Measurements from ENCODE around the gene LRP1B.

The LRP1B gene

GRCh38 chr2:142037744-142038143 lies 93.1 kb downstream of the LRP1B start:
- no peak for DNase-seq

DNA sequence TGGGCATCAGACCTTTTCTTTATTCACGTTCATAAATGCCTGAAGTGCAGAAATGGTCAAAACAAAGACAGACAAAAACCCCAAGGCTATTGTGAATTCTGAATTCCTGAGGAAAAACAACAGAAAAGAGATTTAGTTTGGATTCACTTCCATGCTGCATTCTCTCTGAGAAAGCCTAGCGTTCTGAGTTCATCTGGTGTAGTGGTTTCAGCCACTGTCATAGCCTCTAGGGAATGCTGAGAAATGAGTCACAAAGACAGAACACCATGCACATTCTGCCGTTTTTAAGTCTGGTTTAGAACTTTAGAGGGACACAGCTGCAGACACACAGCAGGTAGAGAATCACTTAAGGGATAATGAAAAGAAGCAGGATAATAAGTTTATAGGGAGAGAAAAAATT lies 93.8 kb downstream of the LRP1B start:
- DNase-seq = no peak

- no peak for DNase-seq
Observed at GRCh38 chr2:142033393-142033792, 97.4 kb downstream of the LRP1B start.

DNA sequence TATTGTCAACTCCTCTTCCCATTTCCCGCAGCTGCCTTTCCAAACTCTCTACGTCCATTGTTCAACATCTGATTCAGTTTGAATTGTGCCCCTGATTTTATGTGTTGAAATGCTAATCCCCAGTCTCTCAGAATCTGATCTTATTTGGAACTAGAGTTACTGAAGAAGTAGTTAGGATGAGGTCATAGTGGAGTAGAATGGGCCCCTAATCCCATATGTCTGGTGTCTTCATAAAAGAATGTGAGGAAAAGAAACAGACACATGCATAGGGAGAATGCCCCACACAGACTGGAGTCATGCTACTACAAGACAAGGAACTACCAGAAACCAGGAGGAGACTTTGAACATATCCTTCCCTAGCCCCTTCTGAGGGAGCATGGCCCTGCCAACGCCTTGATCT lies 99.2 kb downstream of the LRP1B start:
- no peak for DNase-seq

GRCh38 chr2:142030735-142031134 lies 100.1 kb downstream of the LRP1B start:
- DNase-seq = no peak

DNA sequence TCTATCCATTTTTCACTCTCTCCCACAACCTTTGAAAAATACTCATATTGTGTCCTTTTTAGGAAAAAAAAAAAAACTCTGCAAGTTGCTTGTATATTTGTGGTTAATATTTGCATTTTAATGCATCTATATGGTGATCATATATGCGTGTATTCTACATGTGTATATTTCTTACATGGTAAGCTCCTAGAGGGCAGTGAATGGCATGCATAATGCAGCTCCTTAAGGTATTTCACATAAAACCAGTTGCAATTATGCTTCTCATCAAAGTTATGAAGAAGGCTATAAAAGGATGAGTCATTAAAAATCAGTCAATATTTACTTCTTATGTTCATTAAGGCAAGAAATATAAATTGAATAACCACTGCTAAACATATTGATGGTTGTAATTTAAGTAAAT lies 100.8 kb downstream of the LRP1B start:
- DNase-seq = no peak

DNA sequence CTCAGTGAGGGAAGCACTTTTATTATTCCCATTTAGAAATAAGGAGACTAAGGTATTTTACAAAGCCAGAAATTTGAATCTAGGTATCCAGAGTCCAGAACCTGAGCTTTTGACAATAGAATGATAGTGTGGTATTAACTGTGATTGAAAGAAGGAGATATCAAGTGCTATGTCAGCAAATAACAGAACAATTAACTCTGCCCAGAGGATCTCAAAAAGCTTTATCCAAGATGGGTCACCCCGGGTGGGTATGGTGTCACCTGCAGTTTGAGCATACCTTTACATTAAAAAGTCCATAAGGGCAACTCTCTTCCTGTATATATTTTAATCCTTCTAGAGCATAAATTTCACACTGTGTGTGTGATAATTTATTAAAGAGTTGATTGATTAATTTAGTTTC lies 105.4 kb downstream of the LRP1B start:
- DNase-seq = no peak

DNA sequence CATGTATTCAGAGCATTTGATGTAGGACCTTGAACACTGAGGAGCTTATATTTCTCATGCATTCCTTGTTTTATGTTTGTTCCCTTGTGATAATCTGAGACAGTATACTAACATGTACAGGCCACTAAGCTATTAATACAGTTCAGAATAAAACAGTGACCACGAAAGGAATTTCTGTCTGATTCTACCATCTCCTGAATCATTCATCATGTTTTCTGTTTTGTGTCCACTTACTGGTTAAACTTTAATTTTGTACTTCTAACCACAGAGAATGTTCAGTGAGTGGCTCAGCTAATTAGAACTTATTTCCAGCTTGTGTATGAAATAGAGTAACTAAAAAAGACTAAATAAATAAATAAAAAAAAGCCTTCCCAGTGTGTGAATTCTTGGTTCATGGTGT lies 110.4 kb downstream of the LRP1B start:
- no peak for DNase-seq

- DNase-seq = no peak
Observed at GRCh38 chr2:142014536-142014935, 116.3 kb downstream of the LRP1B start.

- no peak for DNase-seq
Observed at GRCh38 chr2:142012797-142013196, 118.0 kb downstream of the LRP1B start.

DNA sequence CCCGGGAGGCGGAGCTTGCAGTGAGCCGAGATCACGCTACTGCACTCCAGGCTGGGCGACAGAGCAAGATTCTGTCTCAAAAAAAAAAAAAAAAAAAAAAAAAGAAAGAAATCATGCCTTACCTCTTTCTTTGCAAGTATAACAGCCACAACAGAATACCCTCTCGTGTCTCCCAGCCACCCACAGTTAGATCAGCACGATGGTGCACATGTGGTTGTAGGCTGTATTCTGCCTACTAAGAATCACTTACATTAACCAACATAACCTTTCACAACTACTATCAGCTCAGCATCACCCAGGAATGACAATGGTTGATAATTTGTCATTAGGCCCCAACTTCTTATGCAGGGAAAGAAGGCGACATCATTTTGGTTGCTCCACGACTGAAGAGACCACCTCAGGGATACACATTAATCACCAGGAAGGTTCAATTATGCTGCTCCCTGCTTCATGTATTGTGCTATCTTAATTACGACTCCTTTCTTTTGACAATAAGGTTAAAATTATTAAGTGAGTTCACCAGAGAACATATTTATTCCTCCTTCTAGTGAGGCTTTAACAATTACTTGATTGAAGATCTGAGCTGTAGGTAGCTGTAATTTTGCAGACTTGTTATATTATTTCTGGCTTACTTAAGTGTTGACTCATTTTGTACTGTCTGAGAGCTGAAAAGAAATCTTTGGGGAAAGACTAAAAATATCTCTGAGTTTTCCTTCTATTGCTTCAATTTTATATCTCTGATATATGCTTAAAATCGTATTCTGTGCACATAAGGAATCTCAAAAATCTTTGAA lies 120.1 kb downstream of the LRP1B start:
- DNase-seq = no peak

GRCh38 chr2:142008135-142008744 lies 122.6 kb downstream of the LRP1B start:
- no peak for DNase-seq

DNA sequence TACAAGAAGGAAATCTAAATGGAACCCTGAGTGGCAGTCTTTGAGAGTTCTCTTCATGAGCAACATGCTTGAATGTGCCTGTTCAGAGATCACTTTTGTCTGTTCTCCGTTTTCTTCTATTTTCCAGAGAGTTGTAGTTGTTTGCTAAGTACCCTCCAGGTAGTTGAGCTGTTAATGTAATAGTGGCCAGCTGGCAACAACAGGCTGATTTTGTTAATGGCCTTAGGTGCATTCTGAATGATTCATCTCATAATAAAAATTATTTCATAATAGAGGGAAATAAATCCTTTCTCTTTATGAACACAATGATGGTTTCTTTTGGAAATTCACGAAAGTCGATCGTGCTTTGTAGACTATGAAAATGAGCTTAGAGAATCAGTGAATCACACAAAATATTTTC lies 136.8 kb downstream of the LRP1B start:
- no peak for DNase-seq

DNA sequence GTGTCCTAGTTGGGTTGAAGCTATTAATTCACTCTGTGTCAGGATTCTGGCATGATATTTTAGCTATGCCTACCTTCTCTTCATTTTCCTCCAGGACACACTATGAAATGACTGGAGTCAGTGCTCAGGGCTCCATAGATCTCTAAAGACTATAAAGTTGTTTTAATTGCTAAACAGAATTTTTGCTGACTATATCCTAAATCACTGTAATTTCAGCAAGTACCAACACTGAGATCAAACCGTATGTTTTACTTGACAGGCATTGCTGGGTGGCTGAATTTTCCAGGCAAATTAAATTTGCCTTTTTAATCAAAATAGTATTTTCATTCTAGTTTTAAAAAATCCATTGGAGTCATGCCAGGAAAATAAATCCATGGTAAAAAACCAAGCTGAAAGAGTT lies 138.1 kb downstream of the LRP1B start:
- no peak for DNase-seq

- no peak for DNase-seq
Observed at GRCh38 chr2:141968433-141968832, 162.4 kb downstream of the LRP1B start.

GRCh38 chr2:141967980-141968379 lies 162.8 kb downstream of the LRP1B start:
- DNase-seq = no peak

DNA sequence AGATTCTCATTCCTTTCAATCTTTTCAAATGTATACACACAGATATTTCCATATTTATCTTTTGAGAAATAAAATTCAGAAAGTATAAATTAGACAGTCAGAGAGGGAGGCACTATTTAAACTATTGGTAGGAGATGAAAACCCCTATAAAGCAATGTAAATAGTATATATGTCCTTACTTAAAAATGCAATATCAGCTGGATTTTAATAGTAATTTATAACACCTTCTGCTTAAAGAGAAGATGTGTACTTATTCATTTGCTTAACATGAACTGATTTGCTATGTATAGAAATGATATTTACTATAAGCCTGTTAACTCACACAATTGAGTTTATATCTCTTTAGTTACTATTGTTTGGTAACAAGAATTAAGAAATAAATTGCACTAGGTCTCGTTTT lies 163.3 kb downstream of the LRP1B start:
- DNase-seq = no peak

DNA sequence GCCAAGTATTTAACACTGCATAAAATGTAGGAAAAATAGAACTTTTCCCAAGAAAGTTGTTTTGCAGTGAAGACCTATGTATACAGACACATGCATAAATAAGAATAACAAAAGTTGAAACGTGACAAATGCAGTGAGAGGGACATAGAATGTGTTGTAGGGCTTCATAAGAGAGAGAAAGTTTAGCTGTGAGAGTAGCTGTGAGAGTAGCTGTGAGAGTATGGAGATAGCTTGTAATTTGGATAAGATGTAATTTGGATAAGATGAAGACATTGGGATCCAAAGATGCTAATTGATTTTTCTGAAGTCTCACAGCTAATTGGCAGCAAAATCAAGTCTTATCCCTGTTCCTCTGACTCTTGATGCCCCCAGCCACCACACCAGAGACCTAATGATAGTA lies 170.9 kb downstream of the LRP1B start:
- DNase-seq = no peak

GRCh38 chr2:141959016-141959415 lies 171.8 kb downstream of the LRP1B start:
- DNase-seq = no peak

DNA sequence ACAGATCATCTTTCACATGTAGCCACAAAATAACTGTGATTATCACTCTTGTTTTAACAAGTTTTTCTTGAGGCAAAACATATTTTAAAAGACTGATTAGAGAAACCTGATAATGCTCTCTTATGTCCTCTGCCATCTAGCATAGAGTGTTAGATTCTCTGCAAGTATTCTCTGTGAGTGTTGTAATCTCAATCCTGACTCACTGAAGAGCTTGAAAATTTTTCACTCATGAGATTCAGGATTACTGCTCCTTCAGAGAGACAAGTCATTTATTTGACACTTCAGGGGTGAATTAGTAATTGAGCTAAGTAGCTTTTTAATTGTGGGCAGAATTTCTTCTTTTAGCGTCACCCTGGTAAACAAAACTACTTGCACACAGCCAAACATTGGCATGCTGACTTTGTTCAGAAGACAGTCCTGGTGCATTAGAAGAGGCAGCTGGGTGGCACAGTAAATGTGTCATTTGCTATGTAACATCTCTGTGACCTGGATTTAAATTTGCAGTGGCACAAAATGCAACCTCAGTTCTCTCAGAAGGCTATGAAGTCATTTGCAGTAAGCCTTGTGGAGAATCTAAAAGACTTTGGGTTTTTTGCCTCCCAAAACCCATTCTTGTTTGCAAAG lies 172.9 kb downstream of the LRP1B start:
- DNase-seq = no peak

DNA sequence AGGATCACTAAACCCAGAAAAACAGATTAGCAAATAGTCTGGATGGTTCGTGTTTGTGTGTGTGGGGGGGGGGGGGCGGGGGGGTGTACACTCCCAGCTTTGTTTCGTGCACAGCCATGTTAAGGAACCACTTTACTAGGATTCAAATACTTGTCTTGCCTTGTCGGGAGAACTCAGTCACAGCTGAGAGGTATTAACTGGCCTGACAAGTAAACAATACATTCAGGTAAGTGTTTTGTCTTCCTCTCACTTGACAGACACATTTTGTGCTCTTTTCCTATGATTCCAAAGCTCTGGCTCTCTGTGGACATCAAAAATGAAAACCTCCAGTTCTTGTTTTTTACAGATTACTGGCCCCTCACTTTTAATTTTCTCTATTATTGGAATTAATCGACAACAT lies 173.5 kb downstream of the LRP1B start:
- no peak for DNase-seq

- no peak for DNase-seq
Observed at GRCh38 chr2:141947396-141948114, 183.3 kb downstream of the LRP1B start.

DNA sequence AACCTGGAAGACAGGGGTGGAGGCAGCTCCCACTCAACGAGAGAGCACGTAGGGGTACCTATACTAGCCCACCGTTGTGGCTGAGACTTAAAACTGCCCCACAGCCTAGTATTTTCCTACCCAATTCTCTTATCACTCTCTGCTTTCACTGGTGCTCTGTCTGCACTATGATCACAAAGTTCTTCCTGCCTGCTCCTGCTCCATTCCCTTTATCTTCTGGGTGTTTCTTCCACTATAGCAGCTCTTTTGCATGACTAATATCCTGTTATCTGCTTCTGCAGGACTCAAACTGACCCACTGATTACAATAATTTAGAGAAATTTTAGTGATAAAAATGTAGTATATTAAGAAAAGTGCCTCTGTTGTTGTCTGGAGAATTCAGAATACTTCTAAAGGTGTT lies 184.8 kb downstream of the LRP1B start:
- no peak for DNase-seq

- no peak for DNase-seq
Observed at GRCh38 chr2:141943918-141944317, 186.9 kb downstream of the LRP1B start.

All from NCI-H2107 (cell line).